ENCODE results near the gene PANX2.

- TF ChIP-seq TCF12 (IDR thresholded peaks at IDR 0.05) (no peak), TCF12 (CRISPR knock-in tag; IDR thresholded peaks at IDR 0.05) (no peak), ZBTB7A (CRISPR knock-in tag; IDR thresholded peaks at IDR 0.05) (no peak), YY1 (IDR thresholded peaks at IDR 0.05; ENCODE audit: insufficient read depth, insufficient replicate concordance, low read depth, low read length) (no peak), ZNF362 (CRISPR knock-in tag; IDR thresholded peaks at IDR 0.05; ENCODE audit: borderline replicate concordance) (no peak), REST (IDR thresholded peaks at IDR 0.05; ENCODE audit: borderline replicate concordance in 1 of 2, low read depth in 1 of 2, low read length in 2 of 2) (no peak), SMARCE1 (IDR thresholded peaks at IDR 0.05; ENCODE audit: borderline replicate concordance) (no peak), ZNF282 (IDR thresholded peaks at IDR 0.05; ENCODE audit: partially characterized antibody) (no peak), MAX (IDR thresholded peaks at IDR 0.05) (no peak), ZNF496 (CRISPR knock-in tag; IDR thresholded peaks at IDR 0.05; ENCODE audit: insufficient replicate concordance) (no peak)
These were observed 9.6 kb upstream of the PANX2 start for GRCh38 chr22:50160947-50161346.

Measured in HepG2 (cell line).